HFFc6 (cell line): ENCODE results near the gene TDRD9. TPM values are rescaled to one million over a fixed set of nuclear protein-coding genes. Genes with fewer than 3 reads are reported as not detected.
"Not testable (repeated sequence)": the region's sequence is repeated elsewhere in the genome, so short reads cannot be mapped to it uniquely, and the experiment has no call there.

Experiments used
- DNase-seq: peaks from one replicate; pipeline ENCODE4 v3.0.0-alpha.2; 2018
- H3K27ac Mint-ChIP-seq: 2 replicates; pipeline ENCODE4 v1.8.0; 2020; ENCODE audit warnings: mild to moderate bottlenecking, mixed read lengths
- H3K27me3 Mint-ChIP-seq: 2 replicates; pipeline ENCODE4 v1.8.0; 2021; ENCODE audit warnings: mild to moderate bottlenecking, moderate library complexity, mixed read lengths; ENCODE audit not compliant: insufficient read depth
- H3K36me3 Mint-ChIP-seq: 2 replicates; pipeline ENCODE4 v1.8.0; 2021; ENCODE audit warnings: low read depth, mixed read lengths
- H3K4me1 Mint-ChIP-seq: 2 replicates; pipeline ENCODE4 v1.8.0; 2020; ENCODE audit warnings: low read depth, mixed read lengths
- H3K4me3 Mint-ChIP-seq: 2 replicates; pipeline ENCODE4 v1.8.0; 2020; ENCODE audit warnings: mild to moderate bottlenecking, moderate library complexity, mixed read lengths
- H3K9me3 Mint-ChIP-seq: 2 replicates; pipeline ENCODE4 v1.8.0; 2020; ENCODE audit warnings: mild to moderate bottlenecking, mixed read lengths
- total RNA-seq, 6 experiments: library from RNA; stranded (reverse); fragmentation: NEBNext Ultra II Directional; extraction: Animal tissue kit (Norgen Biotek cat#: 25700); gene quantifications; 2 replicates in 1 of 6; 3 replicates in 5 of 6; pipeline ENCODE4 v1.2.3, GENCODE V29; 2021
- TF ChIP-seq, protein P1 (sequence below): fragments of 200-600 bp; sonication (generic); IDR thresholded peaks from 2 replicates; pipeline ENCODE4 v1.5.0; 2021; ENCODE audit warnings: antibody characterized with exemption, mild to moderate bottlenecking

TDRD9 gene
- total RNA-seq, 6 experiments from 2014 or later = not detected

DNA sequence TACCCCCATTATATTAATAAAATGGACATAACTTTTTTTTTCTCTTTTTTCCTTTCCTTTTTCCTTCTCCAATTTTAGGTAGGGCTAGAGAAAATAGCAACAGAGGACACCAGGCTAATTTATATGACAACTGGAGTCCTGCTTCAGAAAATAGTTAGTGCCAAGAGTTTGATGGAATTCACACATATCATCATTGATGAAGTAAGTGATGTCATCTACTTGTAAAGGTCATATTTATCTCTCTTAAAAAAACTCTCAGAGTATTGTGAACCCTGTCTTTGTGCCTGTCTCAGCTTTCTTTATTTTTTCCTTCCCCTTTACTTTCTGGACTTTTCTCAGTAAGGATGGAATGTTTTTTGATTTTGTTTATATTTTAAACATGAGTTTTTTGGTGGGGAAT, 38.4 kb downstream of the TDRD9 start:
- Mint-ChIP-seq H3K4me3 (no peak overlapping the region), H3K4me1 (no peaks in the 10 kb centered on the region), H3K36me3 (no peaks in the 10 kb centered on the region), H3K9me3 (no peaks in the 10 kb centered on the region), H3K27me3 (peaks cover 24% of the 10 kb centered on the region), H3K27ac (no peak overlapping the region)
- TF ChIP-seq, protein P1, sequence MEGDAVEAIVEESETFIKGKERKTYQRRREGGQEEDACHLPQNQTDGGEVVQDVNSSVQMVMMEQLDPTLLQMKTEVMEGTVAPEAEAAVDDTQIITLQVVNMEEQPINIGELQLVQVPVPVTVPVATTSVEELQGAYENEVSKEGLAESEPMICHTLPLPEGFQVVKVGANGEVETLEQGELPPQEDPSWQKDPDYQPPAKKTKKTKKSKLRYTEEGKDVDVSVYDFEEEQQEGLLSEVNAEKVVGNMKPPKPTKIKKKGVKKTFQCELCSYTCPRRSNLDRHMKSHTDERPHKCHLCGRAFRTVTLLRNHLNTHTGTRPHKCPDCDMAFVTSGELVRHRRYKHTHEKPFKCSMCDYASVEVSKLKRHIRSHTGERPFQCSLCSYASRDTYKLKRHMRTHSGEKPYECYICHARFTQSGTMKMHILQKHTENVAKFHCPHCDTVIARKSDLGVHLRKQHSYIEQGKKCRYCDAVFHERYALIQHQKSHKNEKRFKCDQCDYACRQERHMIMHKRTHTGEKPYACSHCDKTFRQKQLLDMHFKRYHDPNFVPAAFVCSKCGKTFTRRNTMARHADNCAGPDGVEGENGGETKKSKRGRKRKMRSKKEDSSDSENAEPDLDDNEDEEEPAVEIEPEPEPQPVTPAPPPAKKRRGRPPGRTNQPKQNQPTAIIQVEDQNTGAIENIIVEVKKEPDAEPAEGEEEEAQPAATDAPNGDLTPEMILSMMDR = no peak
- no peak for DNase-seq

- H3K9me3 Mint-ChIP-seq = no peaks in the 10 kb centered on the region
- H3K4me1 Mint-ChIP-seq = no peaks in the 10 kb centered on the region
- no peak overlapping the region for H3K27ac Mint-ChIP-seq
- no peaks in the 10 kb centered on the region for H3K36me3 Mint-ChIP-seq
- no peak overlapping the region for H3K4me3 Mint-ChIP-seq
- DNase-seq = no peak
- TF ChIP-seq, protein P1 = no peak
- H3K27me3 Mint-ChIP-seq = peaks cover 16% of the 10 kb centered on the region
Measured at GRCh38 chr14:103969961-103970360, 41.7 kb downstream of the TDRD9 start.

GRCh38 chr14:103973354-103973753, 45.1 kb downstream of the TDRD9 start:
- no peaks in the 10 kb centered on the region for H3K9me3 Mint-ChIP-seq
- H3K27ac Mint-ChIP-seq = no peak overlapping the region
- TF ChIP-seq, protein P1 = no peak
- H3K36me3 Mint-ChIP-seq = no peaks in the 10 kb centered on the region
- H3K4me1 Mint-ChIP-seq = no peaks in the 10 kb centered on the region
- DNase-seq = peak; percentile 6
- no peak overlapping the region for H3K4me3 Mint-ChIP-seq
- peaks cover 7% of the 10 kb centered on the region for H3K27me3 Mint-ChIP-seq

DNA sequence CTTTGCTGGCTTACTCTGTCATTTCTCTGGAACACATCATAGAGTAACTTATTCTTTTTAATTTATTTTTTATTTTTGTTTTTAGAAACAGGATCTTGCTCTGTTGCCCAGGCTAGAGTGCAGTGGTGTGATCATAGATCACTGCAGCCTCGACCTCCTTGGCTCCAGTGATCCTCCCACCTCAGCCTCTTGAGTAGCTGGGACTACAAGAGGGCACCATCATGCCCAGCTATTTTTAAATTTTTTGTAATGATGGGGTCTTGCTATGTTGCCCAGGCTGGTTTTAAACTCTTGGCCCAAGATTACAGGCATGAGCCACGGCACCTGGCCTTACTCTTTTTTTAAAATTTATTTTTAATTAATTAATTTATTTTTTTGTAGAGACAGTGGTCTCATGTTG, 46.3 kb downstream of the TDRD9 start:
- no peaks in the 10 kb centered on the region for H3K9me3 Mint-ChIP-seq
- H3K27ac Mint-ChIP-seq = no peak overlapping the region
- H3K27me3 Mint-ChIP-seq = peaks cover 7% of the 10 kb centered on the region
- H3K4me1 Mint-ChIP-seq = no peaks in the 10 kb centered on the region
- H3K36me3 Mint-ChIP-seq = no peaks in the 10 kb centered on the region
- TF ChIP-seq, protein P1 = no peak
- DNase-seq = no peak
- H3K4me3 Mint-ChIP-seq = no peak overlapping the region

DNA sequence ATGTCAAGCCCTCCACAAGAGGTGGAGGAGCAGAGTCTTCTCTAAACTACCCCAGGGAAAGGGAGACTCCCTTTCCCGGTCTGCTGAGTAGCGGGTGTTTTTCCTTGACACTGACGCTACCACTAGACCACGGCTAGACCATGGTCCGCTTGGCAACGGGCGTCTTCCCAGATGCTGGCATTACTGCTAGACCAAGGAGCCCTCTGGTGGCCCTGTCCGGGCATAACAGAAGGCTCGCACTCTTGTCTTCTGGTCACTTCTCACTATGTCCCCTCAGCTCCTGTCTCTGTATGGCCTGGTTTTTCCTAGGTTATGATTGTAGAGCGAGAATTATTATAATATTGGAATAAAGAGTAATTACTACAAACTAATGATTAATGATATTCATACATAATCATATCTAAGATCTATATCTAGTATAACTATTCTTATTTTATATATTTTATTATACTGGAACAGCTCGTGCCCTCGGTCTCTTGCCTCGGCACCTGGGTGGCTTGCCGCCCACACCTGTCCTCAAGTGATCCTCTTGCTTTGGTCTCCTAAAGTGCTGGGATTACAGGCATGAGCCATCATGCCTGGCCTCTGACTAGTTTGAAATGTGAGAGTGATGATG, 52.5 kb downstream of the TDRD9 start:
- peaks cover 20% of the 10 kb centered on the region for H3K27me3 Mint-ChIP-seq
- TF ChIP-seq, protein P1 = peak; percentile 84
- not testable (repeated sequence) for H3K4me3 Mint-ChIP-seq, H3K9me3 Mint-ChIP-seq, H3K4me1 Mint-ChIP-seq, H3K27ac Mint-ChIP-seq, H3K36me3 Mint-ChIP-seq
- DNase-seq = peak; percentile 42

DNA sequence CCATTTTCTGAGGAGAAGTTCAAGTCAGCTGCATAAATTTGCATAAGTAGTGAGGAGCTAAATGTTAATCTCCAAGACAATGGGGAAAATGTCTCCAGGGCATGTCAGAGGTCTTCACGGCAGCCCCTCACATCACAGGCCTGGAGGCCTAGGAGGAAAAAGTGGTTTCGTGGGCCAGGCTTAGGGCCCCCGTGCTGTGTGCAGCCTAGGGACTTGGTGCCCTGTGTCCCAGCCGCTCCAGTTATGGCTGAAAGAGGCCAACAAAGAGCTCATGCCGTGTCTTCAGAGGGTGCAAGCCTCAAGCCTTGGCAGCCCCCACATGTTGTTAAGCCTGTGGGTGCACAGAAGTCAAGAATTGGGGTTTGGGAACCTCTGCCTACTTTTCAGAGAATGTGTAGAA, 55.9 kb downstream of the TDRD9 start:
- Mint-ChIP-seq H3K27me3 (peaks cover 24% of the 10 kb centered on the region), H3K36me3 (no peaks in the 10 kb centered on the region), H3K4me3 (no peak overlapping the region), H3K9me3 (peaks cover 7% of the 10 kb centered on the region), H3K4me1 (no peaks in the 10 kb centered on the region), H3K27ac (no peak overlapping the region)
- no peak for DNase-seq
- TF ChIP-seq, protein P1 = no peak
